GM23248 (cell line): ENCODE data around the gene SLC25A53. TPM values are rescaled to one million over a fixed set of nuclear protein-coding genes. Genes with fewer than 3 reads are reported as not detected.

Source experiments
- DNase-seq: peaks from one replicate; pipeline ENCODE4 v3.0.0-alpha.2; 2015
- H2AFZ ChIP-seq: fragments of 200-600 bp; sonication (generic); 2 replicates; pipeline ENCODE4 v1.6.1; 2016; ENCODE audit warnings: antibody characterized with exemption
- H3F3A ChIP-seq: fragments of 200-600 bp; sonication (generic); 2 replicates; pipeline ENCODE4 v1.6.1; 2016; ENCODE audit warnings: mild to moderate bottlenecking, antibody characterized with exemption, mixed run types; ENCODE audit not compliant: insufficient read depth
- H3K27ac ChIP-seq: fragments of 200-600 bp; sonication (generic); 2 replicates; pipeline ENCODE4 v1.5.1; 2016; ENCODE audit warnings: mild to moderate bottlenecking
- H3K27me3 ChIP-seq: fragments of 200-600 bp; sonication (generic); replicated peaks from 2 replicates; pipeline ENCODE4 v1.6.1; 2016; ENCODE audit warnings: mild to moderate bottlenecking; ENCODE audit not compliant: insufficient read depth
- H3K36me3 ChIP-seq: fragments of 200-600 bp; sonication (generic); 2 replicates; pipeline ENCODE4 v1.6.1; 2016; ENCODE audit warnings: low read depth, mild to moderate bottlenecking
- H3K4me1 ChIP-seq: fragments of 200-600 bp; sonication (generic); 2 replicates; pipeline ENCODE4 v1.6.1; 2016; ENCODE audit warnings: mild to moderate bottlenecking; ENCODE audit not compliant: insufficient read depth
- H3K4me2 ChIP-seq: fragments of 200-600 bp; sonication (generic); one replicate; pipeline ENCODE4 v1.6.1; 2016; ENCODE audit warnings: mild to moderate bottlenecking; ENCODE audit not compliant: unreplicated experiment
- H3K4me3 ChIP-seq: fragments of 200-600 bp; sonication (generic); 2 replicates; pipeline ENCODE4 v1.5.1; 2016; ENCODE audit warnings: mild to moderate bottlenecking
- H3K79me2 ChIP-seq: fragments of 200-600 bp; sonication (generic); 2 replicates; pipeline ENCODE4 v1.6.1; 2016; ENCODE audit warnings: mild to moderate bottlenecking; ENCODE audit not compliant: insufficient read depth
- H3K9ac ChIP-seq: fragments of 200-600 bp; sonication (generic); 2 replicates; pipeline ENCODE4 v1.6.1; 2016; ENCODE audit warnings: mild to moderate bottlenecking
- H3K9me2 ChIP-seq: fragments of 200-600 bp; sonication (generic); 2 replicates; pipeline ENCODE4 v1.6.1; 2016; ENCODE audit warnings: mixed run types, mild to moderate bottlenecking, moderate library complexity; ENCODE audit not compliant: insufficient read depth
- H3K9me3 ChIP-seq: fragments of 200-600 bp; sonication (generic); one replicate; pipeline ENCODE4 v1.6.1; 2017; ENCODE audit warnings: low read depth
- H4K20me1 ChIP-seq: fragments of 200-600 bp; sonication (generic); 2 replicates; pipeline ENCODE4 v1.6.0; 2016; ENCODE audit not compliant: insufficient read depth
- EZH2 ChIP-seq: fragments of 200-600 bp; sonication (generic); IDR thresholded peaks from 2 replicates; pipeline ENCODE4 v1.6.1; 2018; ENCODE audit warnings: antibody characterized with exemption, mild to moderate bottlenecking; ENCODE audit not compliant: insufficient read depth, poor library complexity, severe bottlenecking
- EZH2phosphoT487 ChIP-seq: fragments of 200-600 bp; sonication (generic); IDR thresholded peaks from 2 replicates; pipeline ENCODE4 v1.6.1; 2018; ENCODE audit warnings: antibody characterized with exemption, moderate library complexity, mild to moderate bottlenecking, low read depth; ENCODE audit not compliant: insufficient read depth
- WGBS, 2 experiments: methylation state at CpG; one replicate each; pipeline ENCODE4 v1.1.6; 2015 to 2017; ENCODE audit warnings: low lambda C conversion rate in 2 of 2, low coverage in 1 of 2; ENCODE audit errors: missing lambda C conversion rate in 2 of 2; 5-methylcytosine and 5-hydroxymethylcytosine counted together
- in situ Hi-C: fragments of 300-500 bp; cut with MboI; formaldehyde crosslinking; loops from 2 replicates; pipeline ENCODE4 v1.15.0; 2020
- polyA plus RNA-seq: library from polyadenylated mRNA; unstranded; fragments of >200 nt; fragmentation: Nextera tagmentation; extraction: Ambion mirVana; gene quantifications from 2 replicates; pipeline ENCODE4 v1.2.1, GENCODE V29; 2016
- total RNA-seq: library from RNA; depleted of rRNA; stranded (reverse); fragments of >200 nt; shearing (Covaris generic); gene quantifications from 2 replicates; pipeline ENCODE4 v1.2.3, GENCODE V29; 2014

Gene SLC25A53
- total and polyA plus RNA-seq, 2 experiments from 2014 or later = 6.0 to 9.9 TPM

DNA sequence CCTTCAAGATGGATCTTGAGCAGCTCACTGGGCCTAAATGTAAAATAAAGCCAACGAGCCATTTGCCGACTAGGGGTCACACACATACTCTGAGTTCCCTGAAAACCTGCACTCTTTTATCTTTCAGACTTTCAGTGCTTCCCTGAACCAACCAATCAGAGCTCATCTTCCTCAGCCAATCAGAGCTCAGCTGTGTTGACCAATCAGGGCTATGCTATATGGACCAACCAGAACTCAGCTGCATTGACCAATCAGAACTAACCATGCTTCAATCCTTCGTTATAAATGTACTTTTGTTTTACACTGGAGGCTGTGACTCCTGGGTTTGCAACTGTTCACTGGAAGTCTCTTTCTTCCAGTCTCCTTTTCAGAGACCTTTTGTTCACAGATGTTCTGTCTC lies 19.3 kb downstream of the SLC25A53 start:
- Histone ChIP-seq H3K27me3 (no peaks in the 10 kb centered on the region), H2AFZ (no peak overlapping the region), H3K9ac (no peak overlapping the region), H3K79me2 (peaks cover 31% of the 10 kb centered on the region), H3K27ac (no peak overlapping the region), H4K20me1 (no peaks in the 10 kb centered on the region), H3K4me2 (no peak overlapping the region), H3K4me3 (no peak overlapping the region), H3K9me3 (no peaks in the 10 kb centered on the region), H3K9me2 (no peaks in the 10 kb centered on the region), H3K4me1 (no peaks in the 10 kb centered on the region), H3F3A (no peaks in the 10 kb centered on the region), H3K36me3 (no peaks in the 10 kb centered on the region)
- WGBS, 2 experiments = 62 to 70% methylated on average over 3 of the region's 3 CpGs
- in situ Hi-C loops = no loop called here
- TF ChIP-seq EZH2 = no peak
- no peak for TF ChIP-seq EZH2phosphoT487
- DNase-seq = peak; percentile 30

DNA sequence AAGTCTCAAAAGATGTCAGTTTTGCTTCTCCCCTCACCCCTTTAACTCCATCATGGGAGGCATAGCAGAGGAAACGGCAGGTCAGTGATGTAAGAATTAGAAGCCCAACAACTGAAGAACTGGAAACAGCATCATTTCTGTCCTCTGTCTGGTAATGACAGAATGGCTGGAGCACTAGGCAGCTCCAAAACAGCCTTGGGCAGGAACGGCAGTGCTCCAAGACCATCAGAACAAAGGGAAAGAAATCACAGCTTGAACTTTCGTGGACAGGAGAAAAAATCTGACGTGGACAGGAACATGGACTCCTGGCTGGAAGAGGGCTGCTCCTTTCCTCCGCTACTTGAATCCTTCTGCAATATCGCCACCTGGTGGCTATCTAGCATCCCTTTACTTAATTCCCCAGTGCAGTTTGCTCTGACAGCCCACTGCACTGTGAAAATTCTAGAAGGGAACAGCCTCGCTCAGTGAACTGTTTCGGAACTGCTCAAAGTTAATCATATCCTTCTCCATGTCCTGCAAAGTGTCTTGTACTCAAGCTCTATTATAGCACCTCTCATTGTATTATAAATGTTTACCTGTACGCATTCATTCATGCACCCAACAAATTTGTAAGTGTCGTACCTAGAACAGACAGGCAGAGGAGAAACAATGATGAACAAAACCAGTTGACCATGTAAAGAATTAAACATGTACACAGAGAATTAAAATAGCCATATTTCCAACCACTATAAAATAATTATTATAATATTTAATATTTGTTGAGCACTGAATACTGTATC lies 20.4 kb downstream of the SLC25A53 start:
- peak overlapping the region; percentile 70 for H3K4me3 ChIP-seq
- H3K79me2 ChIP-seq = peaks cover 24% of the 10 kb centered on the region
- H3K4me2 ChIP-seq = peak overlapping the region; percentile 71
- no peaks in the 10 kb centered on the region for H3K9me2 ChIP-seq
- no peaks in the 10 kb centered on the region for H4K20me1 ChIP-seq
- no peaks in the 10 kb centered on the region for H3K36me3 ChIP-seq
- H3K27ac ChIP-seq = peak overlapping the region; percentile 63
- peak; percentile 88 for DNase-seq
- no peaks in the 10 kb centered on the region for H3K4me1 ChIP-seq
- peak overlapping the region; percentile 82 for H3K9ac ChIP-seq
- WGBS, 2 experiments = 22 to 23% methylated on average over 9 to 10 of the region's 10 CpGs
- H3K9me3 ChIP-seq = no peaks in the 10 kb centered on the region
- in situ Hi-C loops = no loop called here
- no peaks in the 10 kb centered on the region for H3K27me3 ChIP-seq
- TF ChIP-seq EZH2 (no peak), EZH2phosphoT487 (no peak)
- no peaks in the 10 kb centered on the region for H3F3A ChIP-seq
- H2AFZ ChIP-seq = peak overlapping the region; percentile 82

DNA sequence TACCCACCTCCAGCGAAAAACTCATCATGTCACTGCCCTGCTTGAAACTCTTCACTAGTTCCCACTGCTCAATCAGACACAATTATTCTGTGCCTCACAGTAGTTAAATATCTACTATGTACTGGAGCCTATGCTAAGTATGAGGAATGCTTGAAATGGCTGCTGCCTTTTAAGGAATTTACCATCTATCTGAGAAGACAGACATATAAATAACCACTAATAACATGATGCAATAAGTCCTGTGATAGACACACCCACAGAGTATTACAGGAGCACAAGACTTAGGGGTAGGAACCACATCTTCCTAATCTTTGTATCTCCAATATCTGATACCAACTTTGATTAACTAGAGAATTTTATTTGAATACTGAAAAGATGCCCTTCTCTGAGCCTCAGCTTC lies 21.1 kb downstream of the SLC25A53 start:
- no peaks in the 10 kb centered on the region for H3K36me3 ChIP-seq
- H2AFZ ChIP-seq = no peak overlapping the region
- in situ Hi-C loops = no loop called here
- H3F3A ChIP-seq = no peaks in the 10 kb centered on the region
- H3K4me2 ChIP-seq = peak overlapping the region; percentile 71
- H3K27ac ChIP-seq = no peak overlapping the region
- WGBS, 2 experiments = 91 to 100% methylated on average over 1 of the region's 1 CpG
- H3K4me3 ChIP-seq = no peak overlapping the region
- no peaks in the 10 kb centered on the region for H4K20me1 ChIP-seq
- DNase-seq = no peak
- H3K4me1 ChIP-seq = no peaks in the 10 kb centered on the region
- H3K9me2 ChIP-seq = no peaks in the 10 kb centered on the region
- H3K9me3 ChIP-seq = no peaks in the 10 kb centered on the region
- H3K9ac ChIP-seq = peak overlapping the region; percentile 82
- TF ChIP-seq EZH2phosphoT487 (no peak), EZH2 (no peak)
- H3K79me2 ChIP-seq = peaks cover 17% of the 10 kb centered on the region; the same call in 1 of the 2 replicates
- no peaks in the 10 kb centered on the region for H3K27me3 ChIP-seq

DNA sequence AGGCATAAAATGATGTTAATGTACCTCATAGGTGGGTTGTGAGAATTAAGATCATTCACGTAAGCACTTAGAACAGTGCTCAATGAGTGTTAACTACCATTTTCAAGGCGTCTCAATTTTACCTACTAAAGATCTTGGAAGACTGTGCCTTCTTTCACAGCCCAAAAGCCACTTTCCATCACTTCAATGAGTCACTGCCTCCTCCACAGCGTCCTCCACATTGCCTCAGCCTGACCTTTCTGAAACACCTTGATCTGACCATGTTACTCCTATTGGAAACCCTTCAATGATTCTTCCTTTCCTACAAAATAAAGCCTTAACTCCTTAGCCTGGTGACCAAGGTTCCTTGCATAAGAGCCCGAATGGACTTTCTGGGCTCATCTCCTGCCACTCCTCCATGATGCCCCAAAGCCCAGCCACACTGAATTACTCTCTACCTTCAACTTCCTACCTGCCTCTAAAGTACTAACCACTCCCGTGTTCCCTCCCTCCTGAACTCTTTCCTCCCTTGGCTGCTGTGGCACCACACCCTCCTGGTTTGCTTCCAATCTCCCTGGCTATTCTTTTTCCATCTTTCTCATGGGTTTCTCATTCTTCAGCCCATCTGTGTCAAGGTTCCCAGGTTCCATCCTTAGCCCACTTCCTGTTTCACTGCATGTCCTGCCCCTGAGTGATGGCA lies 22.1 kb downstream of the SLC25A53 start:
- H4K20me1 ChIP-seq = no peaks in the 10 kb centered on the region
- H3K4me2 ChIP-seq = no peak overlapping the region
- no peaks in the 10 kb centered on the region for H3K9me2 ChIP-seq
- no peak overlapping the region for H2AFZ ChIP-seq
- H3F3A ChIP-seq = no peaks in the 10 kb centered on the region
- no peak overlapping the region for H3K4me3 ChIP-seq
- no peak overlapping the region for H3K27ac ChIP-seq
- in situ Hi-C loops = no loop called here
- TF ChIP-seq EZH2 = no peak
- no peaks in the 10 kb centered on the region for H3K27me3 ChIP-seq
- peaks cover 14% of the 10 kb centered on the region; the same call in 1 of the 2 replicates for H3K79me2 ChIP-seq
- H3K4me1 ChIP-seq = no peaks in the 10 kb centered on the region
- H3K9me3 ChIP-seq = no peaks in the 10 kb centered on the region
- 96 to 97% methylated on average over 5 of the region's 5 CpGs for WGBS, 2 experiments
- no peak overlapping the region for H3K9ac ChIP-seq
- no peak for DNase-seq
- H3K36me3 ChIP-seq = no peaks in the 10 kb centered on the region
